ENCODE data around the gene ZNF611.
A peak's percentile ranks its signal among the peaks of the same experiment; 100 is the strongest.
"Not testable (repeated sequence)": the region's sequence is repeated elsewhere in the genome, so short reads cannot be mapped to it uniquely, and the experiment has no call there.

ZNF611 gene

DNA sequence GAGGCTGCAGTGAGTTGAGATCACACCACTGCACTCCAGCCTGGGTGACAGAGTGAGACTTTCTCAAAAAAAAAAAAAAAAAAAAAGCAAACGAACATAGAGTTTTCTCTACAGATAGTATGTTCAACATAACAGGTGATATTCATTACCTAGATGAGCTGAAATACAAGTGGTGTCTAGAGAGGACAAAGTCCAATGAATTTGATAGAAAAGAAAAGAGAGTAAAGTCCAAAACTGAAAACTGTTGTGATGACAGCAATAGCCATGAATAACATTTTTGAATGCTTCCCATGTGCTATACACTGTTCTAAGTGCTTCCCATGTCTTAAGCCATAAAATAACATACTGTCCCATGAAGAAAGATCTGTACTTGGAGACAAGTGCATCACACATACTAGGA lies 53.6 kb downstream of the ZNF611 start:
- not testable (repeated sequence) for DNase-seq (ENCODE audit: low read depth)

DNA sequence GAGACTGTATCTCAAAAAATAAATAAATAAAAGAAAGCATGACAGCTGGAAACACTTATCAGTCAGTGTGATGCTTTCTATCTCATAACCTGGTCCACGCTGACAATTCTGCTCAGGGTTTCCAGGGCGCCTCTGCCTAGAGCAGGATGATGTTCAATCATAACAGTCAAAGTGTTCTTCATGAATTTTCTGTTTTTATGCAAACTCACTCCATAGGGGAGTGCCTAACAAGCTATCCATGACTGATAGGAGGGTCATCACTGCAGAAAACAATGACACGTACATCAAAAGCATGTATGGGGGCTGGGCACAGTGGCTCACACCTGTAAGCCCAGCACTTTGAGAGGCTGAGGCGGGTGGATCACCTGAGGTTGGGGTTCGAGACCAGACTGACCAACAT lies 55.2 kb downstream of the ZNF611 start:
- DNase-seq (ENCODE audit: low read depth), result no peak

- DNase-seq (ENCODE audit: low read depth), result not testable (repeated sequence)
These were observed 59.6 kb downstream of the ZNF611 start for GRCh38 chr19:52675239-52675638.

- no peak for DNase-seq (ENCODE audit: low read depth)
These were observed 61.8 kb downstream of the ZNF611 start for GRCh38 chr19:52673014-52673413.

DNA sequence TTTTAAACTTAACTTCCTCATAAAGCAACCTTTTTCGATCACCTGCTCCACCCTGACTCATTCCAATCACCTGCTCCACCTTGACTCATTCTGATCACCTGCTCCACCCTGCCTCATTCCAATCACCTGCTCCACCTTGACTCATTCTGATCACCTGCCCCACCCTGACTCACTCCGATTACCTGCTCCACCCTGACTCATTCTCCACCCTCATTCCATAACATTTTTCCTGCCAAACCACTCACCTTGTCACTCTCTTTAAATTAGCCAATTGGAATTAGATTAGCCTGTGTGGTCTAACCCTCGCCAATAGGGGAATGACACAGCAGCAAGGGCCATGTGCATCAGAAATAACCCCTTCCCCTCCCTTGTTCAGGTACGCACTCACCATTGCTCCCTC lies 64.8 kb downstream of the ZNF611 start:
- no peak for DNase-seq (ENCODE audit: low read depth)

DNA sequence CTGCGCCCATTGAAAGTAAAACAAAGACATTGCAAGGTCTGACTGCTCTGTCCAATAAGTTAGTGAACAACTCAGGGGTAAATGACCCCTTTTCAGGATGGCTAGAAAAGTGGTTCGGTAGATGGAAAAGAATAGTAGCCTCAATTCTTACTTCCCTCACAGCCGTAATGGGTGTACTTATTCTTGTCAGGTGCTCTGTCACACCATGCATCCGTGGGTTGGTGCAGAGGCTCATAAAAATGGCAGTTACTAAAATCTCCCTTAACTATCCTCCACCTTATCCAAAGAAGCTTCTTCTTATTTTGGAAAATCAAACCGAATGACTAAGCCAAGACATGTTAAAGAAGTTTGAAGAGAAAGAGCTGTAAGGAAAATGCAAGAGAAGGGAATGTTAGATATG lies 65.3 kb downstream of the ZNF611 start:
- DNase-seq (ENCODE audit: low read depth), result no peak

GRCh38 chr19:52667972-52668371 lies 66.9 kb downstream of the ZNF611 start:
- no peak for DNase-seq (ENCODE audit: low read depth)

GRCh38 chr19:52666506-52666905 lies 68.3 kb downstream of the ZNF611 start:
- no peak for DNase-seq (ENCODE audit: low read depth)

DNA sequence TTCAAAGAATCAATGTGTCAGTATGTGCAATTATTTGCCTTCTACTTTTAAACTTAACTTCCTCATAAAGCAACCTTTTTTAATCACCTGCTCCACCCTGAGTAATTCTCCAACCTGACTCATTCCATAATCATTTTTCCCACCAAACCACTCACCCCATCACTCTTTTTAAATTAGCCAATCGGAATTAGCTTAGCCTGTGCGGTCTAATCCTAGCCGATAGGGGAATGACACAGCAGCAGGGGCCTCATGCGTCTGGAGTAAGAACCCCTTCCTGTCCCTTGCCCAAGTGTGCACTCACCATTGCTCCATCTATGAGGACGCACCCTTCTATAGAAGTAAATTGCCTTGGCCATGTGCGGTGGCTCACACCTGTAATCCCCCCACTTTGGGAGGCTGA lies 69.3 kb downstream of the ZNF611 start:
- DNase-seq (ENCODE audit: low read depth), result peak; percentile 43

DNA sequence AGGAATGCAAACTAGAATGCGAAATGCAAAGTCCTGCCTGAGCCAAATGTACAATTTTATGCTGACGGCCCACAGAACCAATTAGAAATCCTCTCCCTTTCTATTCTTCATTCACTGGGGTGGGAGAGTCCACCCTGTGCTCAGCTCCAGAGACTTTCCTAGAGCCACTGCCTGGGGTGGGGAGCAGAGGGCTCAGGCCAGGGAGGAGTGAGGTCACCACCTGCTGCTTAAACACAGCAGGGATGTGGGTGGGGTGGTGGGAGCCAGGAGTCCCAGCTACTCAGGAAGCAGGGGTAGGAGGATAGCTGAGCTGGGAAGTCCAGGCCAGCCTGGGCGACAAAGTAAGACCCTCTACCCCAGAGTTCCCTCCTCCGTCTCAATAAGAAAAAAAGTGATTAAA lies 69.8 kb downstream of the ZNF611 start:
- DNase-seq (ENCODE audit: low read depth), result no peak

DNA sequence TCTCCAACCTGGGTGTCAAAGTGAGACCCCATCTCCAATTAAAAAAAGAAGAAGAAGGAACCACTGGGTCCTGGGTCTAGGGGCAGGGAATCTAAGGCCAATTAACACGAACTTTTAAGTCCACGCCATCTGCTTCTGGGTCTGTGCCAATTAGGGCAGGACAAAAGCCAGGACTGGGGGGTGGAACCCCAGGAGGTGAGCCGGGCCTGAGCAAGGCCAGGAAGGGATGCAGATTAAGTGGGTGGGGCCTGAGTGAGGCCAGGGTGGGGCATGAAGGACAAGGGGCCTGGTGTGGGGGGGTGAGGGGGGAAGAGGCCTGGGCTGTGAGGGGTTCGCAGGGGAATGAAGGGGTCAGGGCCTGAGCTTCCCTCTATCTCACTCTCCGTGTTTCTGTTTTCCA lies 70.4 kb downstream of the ZNF611 start:
- no peak for DNase-seq (ENCODE audit: low read depth)

DNA sequence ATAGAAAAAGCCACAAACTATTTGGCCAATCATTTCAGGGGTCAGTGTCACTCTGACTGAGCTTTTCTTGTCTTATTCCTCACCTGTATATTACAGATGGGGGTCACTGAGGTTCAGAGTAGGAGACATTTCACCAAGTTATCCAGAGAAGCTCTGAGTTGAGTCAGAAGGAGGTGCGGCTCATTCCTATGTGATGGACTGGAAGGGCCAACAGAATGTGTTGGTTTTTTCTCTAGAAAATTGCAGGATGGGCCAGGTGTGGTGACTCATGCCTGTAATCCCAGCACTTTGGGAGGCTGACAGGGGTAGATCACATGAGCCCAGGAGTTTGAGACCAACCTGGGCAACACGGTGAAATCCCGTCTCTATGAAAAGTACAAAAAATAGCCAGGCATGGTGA lies 72.2 kb downstream of the ZNF611 start:
- DNase-seq (ENCODE audit: low read depth), result no peak

GRCh38 chr19:52660981-52661380 lies 73.9 kb downstream of the ZNF611 start:
- DNase-seq (ENCODE audit: low read depth), result no peak

DNA sequence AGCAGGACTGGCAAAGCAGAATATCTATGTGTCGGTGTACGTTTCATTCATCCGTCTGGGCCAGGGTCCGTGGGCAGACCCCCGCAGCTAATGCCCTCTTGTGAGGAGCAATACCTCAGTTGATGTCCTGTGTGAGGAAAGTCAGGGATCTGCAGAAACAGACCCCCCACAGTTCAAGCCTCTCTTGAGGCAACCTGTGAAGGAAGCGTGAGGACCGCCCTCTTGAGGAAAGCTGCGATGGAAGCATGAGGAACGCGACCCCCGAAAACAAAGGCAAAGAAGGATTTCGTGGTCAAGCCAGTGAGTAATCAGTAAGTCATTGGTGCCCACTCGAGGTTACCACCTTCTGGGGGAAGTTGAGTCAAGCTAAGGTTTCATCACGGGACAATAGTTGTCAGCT lies 75.8 kb downstream of the ZNF611 start:
- no peak for DNase-seq (ENCODE audit: low read depth)

DNA sequence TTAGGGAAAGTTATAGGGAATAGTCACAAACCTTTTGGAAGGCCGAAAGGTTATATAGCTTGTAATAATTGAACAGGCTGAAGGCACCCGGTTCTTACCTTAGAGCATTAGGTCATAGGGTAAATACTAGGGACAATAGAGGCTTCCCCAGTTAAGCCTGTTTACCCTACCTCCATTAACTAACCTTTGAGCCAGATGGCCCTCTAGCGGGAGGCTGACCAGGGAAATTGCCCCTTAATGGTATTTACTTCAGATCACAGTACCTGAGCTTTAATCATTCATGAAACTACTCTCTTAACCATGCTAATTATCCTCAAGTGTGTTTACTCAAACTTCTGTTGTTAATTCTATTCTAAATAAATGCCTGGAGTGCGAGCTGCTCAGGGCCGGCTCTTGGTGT lies 76.2 kb downstream of the ZNF611 start:
- no peak for DNase-seq (ENCODE audit: low read depth)

GRCh38 chr19:52653161-52653560 lies 81.7 kb downstream of the ZNF611 start:
- DNase-seq (ENCODE audit: low read depth), result no peak

All from non-pigmented ciliary epithelial cell (primary cell).